ENCODE measurements around the gene SLC2A1.

DNA sequence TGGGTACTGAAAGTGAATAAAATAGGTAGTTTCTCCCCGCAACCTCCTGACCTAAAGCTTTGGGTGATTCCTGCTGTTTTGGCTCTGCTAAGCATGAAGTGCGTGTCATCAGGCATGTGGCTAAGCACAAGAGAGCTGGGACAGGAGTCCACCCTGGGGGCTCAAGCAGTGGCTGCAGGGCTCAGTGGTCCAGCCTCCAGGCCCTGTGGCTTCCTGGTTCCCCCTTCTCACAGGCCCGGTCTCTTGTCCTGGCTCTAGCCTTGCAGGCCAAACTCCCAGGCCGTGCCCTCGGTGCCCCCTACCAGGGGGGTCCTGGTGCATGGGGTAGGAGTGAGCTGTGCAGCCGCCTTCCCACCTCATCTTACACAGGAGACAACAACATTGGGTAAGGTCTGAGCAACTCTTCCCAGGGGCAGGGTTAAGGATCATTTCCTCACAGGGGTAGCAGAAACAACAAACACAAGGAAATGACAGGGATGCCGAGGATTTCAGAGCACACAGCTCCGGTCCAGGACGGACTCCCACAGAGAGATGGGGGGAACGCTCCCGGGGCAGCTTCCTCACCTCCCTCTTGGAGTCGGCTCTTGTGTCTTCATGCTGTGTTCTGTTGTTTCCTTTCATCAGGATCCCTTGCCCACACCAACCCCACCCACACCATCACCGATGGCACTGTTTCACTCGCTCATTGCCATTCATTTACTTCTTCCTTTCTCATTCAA is 19.8 kb upstream of the SLC2A1 start:
- TF ChIP-seq, protein P1, sequence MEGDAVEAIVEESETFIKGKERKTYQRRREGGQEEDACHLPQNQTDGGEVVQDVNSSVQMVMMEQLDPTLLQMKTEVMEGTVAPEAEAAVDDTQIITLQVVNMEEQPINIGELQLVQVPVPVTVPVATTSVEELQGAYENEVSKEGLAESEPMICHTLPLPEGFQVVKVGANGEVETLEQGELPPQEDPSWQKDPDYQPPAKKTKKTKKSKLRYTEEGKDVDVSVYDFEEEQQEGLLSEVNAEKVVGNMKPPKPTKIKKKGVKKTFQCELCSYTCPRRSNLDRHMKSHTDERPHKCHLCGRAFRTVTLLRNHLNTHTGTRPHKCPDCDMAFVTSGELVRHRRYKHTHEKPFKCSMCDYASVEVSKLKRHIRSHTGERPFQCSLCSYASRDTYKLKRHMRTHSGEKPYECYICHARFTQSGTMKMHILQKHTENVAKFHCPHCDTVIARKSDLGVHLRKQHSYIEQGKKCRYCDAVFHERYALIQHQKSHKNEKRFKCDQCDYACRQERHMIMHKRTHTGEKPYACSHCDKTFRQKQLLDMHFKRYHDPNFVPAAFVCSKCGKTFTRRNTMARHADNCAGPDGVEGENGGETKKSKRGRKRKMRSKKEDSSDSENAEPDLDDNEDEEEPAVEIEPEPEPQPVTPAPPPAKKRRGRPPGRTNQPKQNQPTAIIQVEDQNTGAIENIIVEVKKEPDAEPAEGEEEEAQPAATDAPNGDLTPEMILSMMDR (IDR thresholded peaks at IDR 0.05), result no peak
- no peak for TF ChIP-seq POLR2A (IDR thresholded peaks at IDR 0.05)

All from lower leg skin (tissue), 3 donors.